H9 (cell line): Measurements from ENCODE around the gene CCDC88C. TPM values are rescaled to one million over a fixed set of nuclear protein-coding genes. Genes with fewer than 3 reads are reported as not detected.

Experiments used
- DNase-seq: peaks from one replicate; pipeline ENCODE4 v3.0.0-alpha.2; 2017
- H2AFZ ChIP-seq: one replicate; pipeline ENCODE4 v1.6.1; 2013; ENCODE audit warnings: mild to moderate bottlenecking, low read length, control low read depth, moderate library complexity
- H2AK5ac ChIP-seq: 2 replicates; pipeline ENCODE4 v1.6.1; 2013; ENCODE audit warnings: low read length, control low read depth, mixed read lengths; ENCODE audit not compliant: insufficient read length
- H2BK120ac ChIP-seq: one replicate; pipeline ENCODE4 v1.6.1; 2013; ENCODE audit warnings: low read depth, mild to moderate bottlenecking, low read length, control low read depth, inconsistent platforms; ENCODE audit not compliant: poor library complexity, severe bottlenecking
- H2BK12ac ChIP-seq: 2 replicates; pipeline ENCODE4 v1.6.1; 2013; ENCODE audit warnings: low read length, control low read depth, mixed read lengths, low read depth; ENCODE audit not compliant: insufficient read length
- H2BK15ac ChIP-seq: 2 replicates; pipeline ENCODE4 v1.6.1; 2013; ENCODE audit warnings: low read depth, low read length, control low read depth
- H2BK20ac ChIP-seq: one replicate; pipeline ENCODE4 v1.6.1; 2013; ENCODE audit warnings: low read depth, mild to moderate bottlenecking, low read length, control low read depth, inconsistent platforms; ENCODE audit not compliant: poor library complexity, severe bottlenecking
- H2BK5ac ChIP-seq: 2 replicates; pipeline ENCODE4 v1.6.1; 2013; ENCODE audit warnings: low read length, control low read depth, mixed read lengths; ENCODE audit not compliant: insufficient read length
- H3K14ac ChIP-seq: 2 replicates; pipeline ENCODE4 v1.6.1; 2013; ENCODE audit warnings: low read length, control low read depth; ENCODE audit not compliant: insufficient read depth
- H3K18ac ChIP-seq: 2 replicates; pipeline ENCODE4 v1.6.1; 2013; ENCODE audit warnings: low read depth, mild to moderate bottlenecking, mixed read lengths, low read length, control low read depth; ENCODE audit not compliant: insufficient read length
- H3K23ac ChIP-seq: 2 replicates; pipeline ENCODE4 v1.6.1; 2013; ENCODE audit warnings: low read length, control low read depth, mixed read lengths, low read depth; ENCODE audit not compliant: insufficient read length
- H3K23me2 ChIP-seq: 2 replicates; pipeline ENCODE4 v1.6.1; 2013; ENCODE audit warnings: low read depth, mild to moderate bottlenecking, mixed read lengths, low read length, control low read depth; ENCODE audit not compliant: insufficient read length, poor library complexity, severe bottlenecking
- H3K27ac ChIP-seq: 2 replicates; pipeline ENCODE4 v1.5.1; 2013; ENCODE audit warnings: low read length, control low read depth, mixed read lengths, low read depth; ENCODE audit not compliant: insufficient read length
- H3K27me3 ChIP-seq: 2 replicates; pipeline ENCODE4 v1.6.1; 2013; ENCODE audit warnings: low read length, control low read depth, inconsistent platforms; ENCODE audit not compliant: insufficient read depth
- H3K4ac ChIP-seq: 2 replicates; pipeline ENCODE4 v1.6.1; 2013; ENCODE audit warnings: low read depth, mild to moderate bottlenecking, control low read depth, inconsistent platforms, low read length, moderate library complexity
- H3K4me1 ChIP-seq: 2 replicates; pipeline ENCODE4 v1.6.1; 2013; ENCODE audit warnings: low read length, control low read depth, inconsistent platforms; ENCODE audit not compliant: insufficient read depth
- H3K4me2 ChIP-seq: 2 replicates; pipeline ENCODE4 v1.6.1; 2013; ENCODE audit warnings: low read length, control low read depth, mixed read lengths; ENCODE audit not compliant: insufficient read length, insufficient read depth
- H3K56ac ChIP-seq: 2 replicates; pipeline ENCODE4 v1.6.1; 2013; ENCODE audit warnings: low read depth, mild to moderate bottlenecking, mixed read lengths, low read length, control low read depth; ENCODE audit not compliant: insufficient read length
- H3K79me1 ChIP-seq: 2 replicates; pipeline ENCODE4 v1.6.1; 2013; ENCODE audit warnings: low read depth, mild to moderate bottlenecking, moderate library complexity, low read length, control low read depth, inconsistent platforms; ENCODE audit not compliant: insufficient read depth, poor library complexity, severe bottlenecking
- H3K79me2 ChIP-seq: 2 replicates; pipeline ENCODE4 v1.6.1; 2013; ENCODE audit warnings: low read length, control low read depth, inconsistent platforms; ENCODE audit not compliant: insufficient read depth
- H3K9ac ChIP-seq: 2 replicates; pipeline ENCODE4 v1.6.1; 2013; ENCODE audit warnings: low read length, control low read depth, mixed read lengths; ENCODE audit not compliant: insufficient read length; ENCODE audit errors: extremely low read depth
- H3K9me3 ChIP-seq: one replicate; pipeline ENCODE4 v1.6.1; 2013; ENCODE audit warnings: low read depth, low read length, inconsistent platforms; ENCODE audit not compliant: control insufficient read depth
- H3T11ph ChIP-seq: one replicate; pipeline ENCODE4 v1.6.1; 2013; ENCODE audit warnings: mild to moderate bottlenecking, low read length, control low read depth, inconsistent platforms
- H4K20me1 ChIP-seq: one replicate; pipeline ENCODE4 v1.6.1; 2013; ENCODE audit not compliant: control insufficient read depth, insufficient read length, insufficient read depth
- H4K5ac ChIP-seq: 2 replicates; pipeline ENCODE4 v1.6.1; 2013; ENCODE audit warnings: low read depth, mild to moderate bottlenecking, mixed read lengths, low read length, control low read depth; ENCODE audit not compliant: insufficient read length
- H4K8ac ChIP-seq: replicated peaks from 2 replicates; pipeline ENCODE4 v1.6.1; 2013; ENCODE audit warnings: low read length, control low read depth, mixed read lengths, low read depth; ENCODE audit not compliant: insufficient read length
- H4K91ac ChIP-seq: 2 replicates; pipeline ENCODE4 v1.6.1; 2013; ENCODE audit warnings: low read depth, mild to moderate bottlenecking, moderate library complexity, mixed read lengths, low read length, control low read depth; ENCODE audit not compliant: insufficient read length
- H3K27ac Mint-ChIP-seq, 3 experiments: 2 replicates in 2 of 3; 3 replicates in 1 of 3; pipeline ENCODE4 v1.8.0; 2020 to 2021; ENCODE audit warnings: mixed read lengths in 3 of 3, mild to moderate bottlenecking in 1 of 3, moderate library complexity in 1 of 3
- H3K27me3 Mint-ChIP-seq: 2 replicates; pipeline ENCODE4 v1.8.0; 2021; ENCODE audit warnings: low read depth, mild to moderate bottlenecking, moderate library complexity, mixed read lengths
- H3K36me3 Mint-ChIP-seq, 3 experiments: 2 replicates in 2 of 3; 3 replicates in 1 of 3; pipeline ENCODE4 v1.8.0; 2020 to 2021; ENCODE audit warnings: low read depth in 3 of 3, mixed read lengths in 3 of 3; ENCODE audit not compliant: insufficient read depth in 1 of 3
- H3K4me1 Mint-ChIP-seq, 2 experiments: 2 replicates each; pipeline ENCODE4 v1.8.0; 2020; ENCODE audit warnings: mixed read lengths in 2 of 2
- H3K4me3 Mint-ChIP-seq, 2 experiments: 2 replicates in 1 of 2; 3 replicates in 1 of 2; pipeline ENCODE4 v1.8.0; 2020 to 2021; ENCODE audit warnings: mild to moderate bottlenecking in 2 of 2, mixed read lengths in 2 of 2, moderate library complexity in 1 of 2
- H3K9me3 Mint-ChIP-seq, 2 experiments: 2 replicates in 1 of 2; 3 replicates in 1 of 2; pipeline ENCODE4 v1.8.0; 2020; ENCODE audit warnings: mild to moderate bottlenecking in 2 of 2, mixed read lengths in 2 of 2, moderate library complexity in 1 of 2
- CTCF ChIP-seq: fragments of 200-600 bp; sonication (generic); conservative IDR thresholded peaks from 3 replicates; pipeline ENCODE4 v1.8.0; 2021; ENCODE audit warnings: antibody characterized with exemption, mild to moderate bottlenecking
- WGBS: extraction: QIAGEN DNeasy Blood & Tissue Kit; methylation state at CpG from one replicate; pipeline ENCODE4 v1.1.7; 2013; ENCODE audit warnings: missing lambda C conversion rate, low lambda C conversion rate, mixed read lengths; ENCODE audit not compliant: insufficient read length; ENCODE audit errors: extremely low coverage; 5-methylcytosine and 5-hydroxymethylcytosine counted together
- total RNA-seq: library from RNA; stranded (reverse); gene quantifications from 2 replicates; pipeline ENCODE4 v1.2.1, GENCODE V29; 2021

Gene CCDC88C
- total RNA-seq, 1 experiment from 2014 or later = 52.4 TPM

GRCh38 chr14:91413547-91414474, 3.8 kb downstream of the CCDC88C start:
- no peak overlapping the region for H4K5ac ChIP-seq
- H2AFZ ChIP-seq = no peak overlapping the region
- peak overlapping the region; percentile 36 for H3K18ac ChIP-seq
- peaks cover 57 to 62% of the 10 kb centered on the region in 2 experiments for H3K4me1 Mint-ChIP-seq
- H4K20me1 ChIP-seq = no peaks in the 10 kb centered on the region
- H3K9me3 Mint-ChIP-seq = no peaks in the 10 kb centered on the region
- H2BK15ac ChIP-seq = no peak overlapping the region
- peaks cover 11% of the 10 kb centered on the region; the same call in 1 of the 2 replicates for H3K4me1 ChIP-seq
- DNase-seq = peak; percentile 98
- H2BK120ac ChIP-seq = no peak overlapping the region
- H3K56ac ChIP-seq = no peak overlapping the region
- H3K27me3 ChIP-seq = no peaks in the 10 kb centered on the region
- peak overlapping the region; percentile 57 for H3K27ac ChIP-seq
- H3K79me1 ChIP-seq = no peaks in the 10 kb centered on the region
- H2BK5ac ChIP-seq = no peak overlapping the region
- no peak overlapping the region for H2BK12ac ChIP-seq
- peaks cover 2 to 29% (median 5%) of the 10 kb centered on the region in 3 experiments for H3K36me3 Mint-ChIP-seq
- H3K9me3 ChIP-seq = no peaks in the 10 kb centered on the region
- H3K4me2 ChIP-seq = peak overlapping the region; percentile 23
- 0 out of 2 replicates have a peak, but pooled peaks cover under 1% of the 10 kb centered on the region for H3K27me3 Mint-ChIP-seq
- H2BK20ac ChIP-seq = no peak overlapping the region
- H3K27ac Mint-ChIP-seq = peak overlapping the region; percentile 12 to 98 (median 97)
- no peak overlapping the region for H3K23ac ChIP-seq
- H3K4me3 Mint-ChIP-seq = peak overlapping the region; percentile 0 to 44; a peak in 3 of 5 replicates
- no peak overlapping the region for H2AK5ac ChIP-seq
- no peak for TF ChIP-seq CTCF
- H4K91ac ChIP-seq = no peak overlapping the region
- no CpG with 5 or more reads among the region's 11 CpGs for WGBS
- 0 out of 2 replicates have a peak overlapping the region, but pooled peaks have one; percentile 17 for H3K14ac ChIP-seq
- H3K9ac ChIP-seq = no peak overlapping the region
- H4K8ac ChIP-seq = no peak overlapping the region
- no peak overlapping the region for H3K4ac ChIP-seq
- peaks cover 9% of the 10 kb centered on the region for H3K23me2 ChIP-seq
- H3T11ph ChIP-seq = no peak overlapping the region
- peaks cover 7% of the 10 kb centered on the region; the same call in 1 of the 2 replicates for H3K79me2 ChIP-seq
